Activated T-cell treated with anti-CD3 and anti-CD28 coated beads for 48 hours (primary cell): ENCODE measurements around the gene VAMP7.
"Not testable (repeated sequence)": the region's sequence is repeated elsewhere in the genome, so short reads cannot be mapped to it uniquely, and the experiment has no call there.

ENCODE experiments used
- DNase-seq: peaks from one replicate; pipeline ENCODE4 v3.0.0-alpha.2; 2020; ENCODE audit warnings: low read depth

Gene VAMP7

GRCh38 chrX:155907661-155908060 is 26.5 kb downstream of the VAMP7 start:
- DNase-seq = not testable (repeated sequence)

- no peak for DNase-seq
Measured at GRCh38 chrX:155923200-155923599, 42.1 kb downstream of the VAMP7 start.

- DNase-seq = not testable (repeated sequence)
Measured at GRCh38 chrX:155930852-155931618, 49.9 kb downstream of the VAMP7 start.

- DNase-seq = no peak
Measured at GRCh38 chrX:155938132-155938531, 57.0 kb downstream of the VAMP7 start.

GRCh38 chrX:155949098-155949497 is 68.0 kb downstream of the VAMP7 start:
- DNase-seq = no peak

- DNase-seq = no peak
Measured at GRCh38 chrX:155951237-155951789, 70.2 kb downstream of the VAMP7 start.

GRCh38 chrX:155953055-155953454 is 71.9 kb downstream of the VAMP7 start:
- DNase-seq = no peak

- DNase-seq = no peak
Measured at GRCh38 chrX:155954793-155955192, 73.6 kb downstream of the VAMP7 start.

GRCh38 chrX:155956099-155956498 is 75.0 kb downstream of the VAMP7 start:
- no peak for DNase-seq

GRCh38 chrX:155956649-155957048 is 75.5 kb downstream of the VAMP7 start:
- no peak for DNase-seq

- no peak for DNase-seq
Measured at GRCh38 chrX:155957843-155958242, 76.7 kb downstream of the VAMP7 start.

- DNase-seq = no peak
Measured at GRCh38 chrX:155959018-155959587, 78.0 kb downstream of the VAMP7 start.

GRCh38 chrX:155962906-155963305 is 81.8 kb downstream of the VAMP7 start:
- DNase-seq = no peak

GRCh38 chrX:155966876-155967275 is 85.7 kb downstream of the VAMP7 start:
- peak; percentile 11 for DNase-seq

- no peak for DNase-seq
Measured at GRCh38 chrX:155967653-155968325, 86.6 kb downstream of the VAMP7 start.

- DNase-seq = no peak
Measured at GRCh38 chrX:155968326-155968661, 87.1 kb downstream of the VAMP7 start.

GRCh38 chrX:155968791-155969190 is 87.6 kb downstream of the VAMP7 start:
- no peak for DNase-seq

GRCh38 chrX:155971658-155972057 is 90.5 kb downstream of the VAMP7 start:
- DNase-seq = not testable (repeated sequence)

- not testable (repeated sequence) for DNase-seq
Measured at GRCh38 chrX:155972241-155972640, 91.1 kb downstream of the VAMP7 start.

GRCh38 chrX:155983326-155983725 is 102.2 kb downstream of the VAMP7 start:
- DNase-seq = no peak

GRCh38 chrX:155985208-155985607 is 104.1 kb downstream of the VAMP7 start:
- DNase-seq = no peak

GRCh38 chrX:155986995-155987394 is 105.8 kb downstream of the VAMP7 start:
- DNase-seq = not testable (repeated sequence)

GRCh38 chrX:155988859-155989258 is 107.7 kb downstream of the VAMP7 start:
- no peak for DNase-seq
